ENCODE data around the gene ITGB1BP1. TPM values are rescaled to one million over a fixed set of nuclear protein-coding genes. Genes with fewer than 3 reads are reported as not detected.

Gene ITGB1BP1
- total RNA-seq, 1 donor from 2014 or later, result 17.3 TPM

GRCh38 chr2:9366026-9366425 is 57.3 kb downstream of the ITGB1BP1 start:
- peaks cover 41% of the 10 kb centered on the region for H3K36me3 Mint-ChIP-seq
- H3K9me3 ChIP-seq (ENCODE audit: low read depth), result no peaks in the 10 kb centered on the region
- no peak overlapping the region for H3K27ac Mint-ChIP-seq
- H3K4me3 ChIP-seq, result no peak overlapping the region
- H4K20me1 ChIP-seq (ENCODE audit: low read depth), result no peaks in the 10 kb centered on the region
- no peaks in the 10 kb centered on the region for H3K79me2 ChIP-seq (ENCODE audit: low read depth)
- peaks cover 3% of the 10 kb centered on the region for H3K27me3 Mint-ChIP-seq (ENCODE audit: insufficient read depth, low read depth)
- H3K9me3 Mint-ChIP-seq, result no peaks in the 10 kb centered on the region
- H3K36me3 ChIP-seq, result no peaks in the 10 kb centered on the region
- DNase-seq (ENCODE audit: low spot score), result no peak
- no peak overlapping the region for H3K4me2 ChIP-seq
- no peak overlapping the region for H3K9ac ChIP-seq
- H3K27me3 ChIP-seq, result no peaks in the 10 kb centered on the region
- H3K27ac ChIP-seq, result no peak overlapping the region
- TF ChIP-seq EZH2phosphoT487 (IDR thresholded peaks at IDR 0.05) (no peak), CTCF (IDR thresholded peaks at IDR 0.05) (no peak), EZH2 (IDR thresholded peaks at IDR 0.05) (no peak)
- no peak overlapping the region for H2AFZ ChIP-seq (replicated peaks)
- no peak overlapping the region for H3K4me3 Mint-ChIP-seq
- no peaks in the 10 kb centered on the region for H3K4me1 ChIP-seq
- H3K4me1 Mint-ChIP-seq, result no peaks in the 10 kb centered on the region
- H3F3A ChIP-seq (ENCODE audit: low read depth), result no peaks in the 10 kb centered on the region

- Histone ChIP-seq H4K20me1 (ENCODE audit: low read depth) (no peaks in the 10 kb centered on the region), H3K9ac (no peak overlapping the region), H3K4me2 (no peak overlapping the region), H3K4me1 (no peaks in the 10 kb centered on the region), H2AFZ (replicated peaks) (no peak overlapping the region), H3K9me3 (ENCODE audit: low read depth) (no peaks in the 10 kb centered on the region), H3K27me3 (no peaks in the 10 kb centered on the region), H3F3A (ENCODE audit: low read depth) (no peaks in the 10 kb centered on the region), H3K4me3 (no peak overlapping the region), H3K36me3 (no peaks in the 10 kb centered on the region), H3K79me2 (ENCODE audit: low read depth) (no peaks in the 10 kb centered on the region), H3K27ac (no peak overlapping the region)
- DNase-seq (ENCODE audit: low spot score), result no peak
- Mint-ChIP-seq H3K9me3 (no peaks in the 10 kb centered on the region), H3K27ac (no peak overlapping the region), H3K36me3 (peaks cover 38% of the 10 kb centered on the region), H3K4me3 (no peak overlapping the region), H3K27me3 (ENCODE audit: insufficient read depth, low read depth) (peaks cover under 1% of the 10 kb centered on the region), H3K4me1 (no peaks in the 10 kb centered on the region)
- no peak for TF ChIP-seq EZH2phosphoT487 (IDR thresholded peaks at IDR 0.05)
Observed at GRCh38 chr2:9365498-9366019, 57.8 kb downstream of the ITGB1BP1 start.

GRCh38 chr2:9364791-9365497 is 58.4 kb downstream of the ITGB1BP1 start:
- DNase-seq (ENCODE audit: low spot score), result no peak
- no peak overlapping the region for H3K9ac ChIP-seq

More at GRCh38 chr2:9364791-9365497, 58.4 kb downstream of the ITGB1BP1 start:
- Histone ChIP-seq H3K4me2 (no peak overlapping the region), H3K4me3 (no peak overlapping the region), H3F3A (ENCODE audit: low read depth) (no peaks in the 10 kb centered on the region), H4K20me1 (ENCODE audit: low read depth) (no peaks in the 10 kb centered on the region), H3K27me3 (no peaks in the 10 kb centered on the region), H3K36me3 (no peaks in the 10 kb centered on the region), H3K27ac (no peak overlapping the region), H3K79me2 (ENCODE audit: low read depth) (no peaks in the 10 kb centered on the region), H3K4me1 (no peaks in the 10 kb centered on the region), H2AFZ (replicated peaks) (no peak overlapping the region), H3K9me3 (ENCODE audit: low read depth) (no peaks in the 10 kb centered on the region)
- H3K4me3 Mint-ChIP-seq, result no peak overlapping the region
- TF ChIP-seq CTCF (IDR thresholded peaks at IDR 0.05), result no peak
- no peak for TF ChIP-seq EZH2 (IDR thresholded peaks at IDR 0.05)
- no peak for TF ChIP-seq EZH2phosphoT487 (IDR thresholded peaks at IDR 0.05)
- no peaks in the 10 kb centered on the region for H3K4me1 Mint-ChIP-seq
- H3K36me3 Mint-ChIP-seq, result peaks cover 39% of the 10 kb centered on the region
- H3K27ac Mint-ChIP-seq, result no peak overlapping the region
- no peaks in the 10 kb centered on the region for H3K27me3 Mint-ChIP-seq (ENCODE audit: insufficient read depth, low read depth)
- H3K9me3 Mint-ChIP-seq, result no peaks in the 10 kb centered on the region

All from neural progenitor cell (in vitro differentiated cells).